ENCODE measurements around the gene ACKR2. TPM values are rescaled to one million over a fixed set of nuclear protein-coding genes. Genes with fewer than 3 reads are reported as not detected.

ACKR2 gene
- total and polyA plus RNA-seq, 2 donors = 5.7 to 6.8 TPM

GRCh38 chr3:42829628-42830436 lies 20.6 kb downstream of the ACKR2 start:
- Histone ChIP-seq H3K36me3 (ENCODE audit: insufficient read depth) (no peaks in the 10 kb centered on the region), H3K4me3 (ENCODE audit: low read depth, low read length) (no peak overlapping the region), H3K27ac (ENCODE audit: low read depth) (no peak overlapping the region), H3K4me1 (ENCODE audit: insufficient read depth) (no peaks in the 10 kb centered on the region)
- WGBS = 77% methylated on average over 5 of the region's 5 CpGs
- no peak for DNase-seq (ENCODE audit: extremely low spot score)

GRCh38 chr3:42830437-42831320 lies 21.4 kb downstream of the ACKR2 start:
- no peaks in the 10 kb centered on the region for H3K4me1 ChIP-seq (ENCODE audit: insufficient read depth)
- WGBS = 40% methylated on average over 7 of the region's 7 CpGs
- no peak overlapping the region for H3K4me3 ChIP-seq (ENCODE audit: low read depth, low read length)
- H3K27ac ChIP-seq (ENCODE audit: low read depth) = no peak overlapping the region
- no peaks in the 10 kb centered on the region for H3K36me3 ChIP-seq (ENCODE audit: insufficient read depth)
- no peak for DNase-seq (ENCODE audit: extremely low spot score)

GRCh38 chr3:42831321-42831713 lies 22.1 kb downstream of the ACKR2 start:
- Histone ChIP-seq H3K4me3 (ENCODE audit: low read depth, low read length) (no peak overlapping the region), H3K36me3 (ENCODE audit: insufficient read depth) (no peaks in the 10 kb centered on the region), H3K4me1 (ENCODE audit: insufficient read depth) (no peaks in the 10 kb centered on the region), H3K27ac (ENCODE audit: low read depth) (no peak overlapping the region)
- WGBS = 17% methylated on average over 3 of the region's 3 CpGs
- DNase-seq (ENCODE audit: extremely low spot score) = no peak

GRCh38 chr3:42836150-42837123 lies 27.2 kb downstream of the ACKR2 start:
- Histone ChIP-seq H3K36me3 (ENCODE audit: insufficient read depth) (no peaks in the 10 kb centered on the region), H3K4me1 (ENCODE audit: insufficient read depth) (no peaks in the 10 kb centered on the region), H3K27ac (ENCODE audit: low read depth) (no peak overlapping the region), H3K4me3 (ENCODE audit: low read depth, low read length) (no peak overlapping the region)
- no peak for DNase-seq (ENCODE audit: extremely low spot score)
- WGBS = 88% methylated on average over 5 of the region's 5 CpGs

- 74% methylated on average over 4 of the region's 4 CpGs for WGBS
- no peak for DNase-seq (ENCODE audit: extremely low spot score)
- Histone ChIP-seq H3K27ac (ENCODE audit: low read depth) (no peak overlapping the region), H3K4me1 (ENCODE audit: insufficient read depth) (no peaks in the 10 kb centered on the region), H3K36me3 (ENCODE audit: insufficient read depth) (no peaks in the 10 kb centered on the region), H3K4me3 (ENCODE audit: low read depth, low read length) (no peak overlapping the region)
Measured at GRCh38 chr3:42838571-42838970, 29.3 kb downstream of the ACKR2 start.

- Histone ChIP-seq H3K27ac (ENCODE audit: low read depth) (no peak overlapping the region), H3K36me3 (ENCODE audit: insufficient read depth) (no peaks in the 10 kb centered on the region), H3K4me3 (ENCODE audit: low read depth, low read length) (no peak overlapping the region), H3K4me1 (ENCODE audit: insufficient read depth) (no peaks in the 10 kb centered on the region)
- 31% methylated on average over 7 of the region's 7 CpGs for WGBS
- DNase-seq (ENCODE audit: extremely low spot score) = peak; percentile 45
Measured at GRCh38 chr3:42839616-42840015, 30.4 kb downstream of the ACKR2 start.

- Histone ChIP-seq H3K4me1 (ENCODE audit: insufficient read depth) (no peaks in the 10 kb centered on the region), H3K36me3 (ENCODE audit: insufficient read depth) (no peaks in the 10 kb centered on the region), H3K27ac (ENCODE audit: low read depth) (no peak overlapping the region), H3K4me3 (ENCODE audit: low read depth, low read length) (no peak overlapping the region)
- 70% methylated on average over 1 of the region's 1 CpG for WGBS
- no peak for DNase-seq (ENCODE audit: extremely low spot score)
Measured at GRCh38 chr3:42841332-42841731, 32.1 kb downstream of the ACKR2 start.

- H3K36me3 ChIP-seq (ENCODE audit: insufficient read depth) = no peaks in the 10 kb centered on the region
- H3K4me3 ChIP-seq (ENCODE audit: low read depth, low read length) = no peak overlapping the region
- no peaks in the 10 kb centered on the region for H3K4me1 ChIP-seq (ENCODE audit: insufficient read depth)
- no peak for DNase-seq (ENCODE audit: extremely low spot score)
- H3K27ac ChIP-seq (ENCODE audit: low read depth) = no peak overlapping the region
- 66% methylated on average over 6 of the region's 6 CpGs for WGBS
Measured at GRCh38 chr3:42843713-42844411, 34.6 kb downstream of the ACKR2 start.

GRCh38 chr3:42844412-42844713 lies 35.1 kb downstream of the ACKR2 start:
- no peak overlapping the region for H3K27ac ChIP-seq (ENCODE audit: low read depth)
- no peak overlapping the region for H3K4me3 ChIP-seq (ENCODE audit: low read depth, low read length)
- WGBS = 83% methylated on average over 1 of the region's 1 CpG
- DNase-seq (ENCODE audit: extremely low spot score) = no peak
- H3K4me1 ChIP-seq (ENCODE audit: insufficient read depth) = no peaks in the 10 kb centered on the region
- H3K36me3 ChIP-seq (ENCODE audit: insufficient read depth) = no peaks in the 10 kb centered on the region

- Histone ChIP-seq H3K27ac (ENCODE audit: low read depth) (no peak overlapping the region), H3K36me3 (ENCODE audit: insufficient read depth) (no peaks in the 10 kb centered on the region), H3K4me3 (ENCODE audit: low read depth, low read length) (no peak overlapping the region), H3K4me1 (ENCODE audit: insufficient read depth) (no peaks in the 10 kb centered on the region)
- 84% methylated on average over 4 of the region's 4 CpGs for WGBS
- DNase-seq (ENCODE audit: extremely low spot score) = no peak
Measured at GRCh38 chr3:42844815-42845214, 35.6 kb downstream of the ACKR2 start.

GRCh38 chr3:42846685-42847522 lies 37.7 kb downstream of the ACKR2 start:
- H3K4me1 ChIP-seq (ENCODE audit: insufficient read depth) = no peaks in the 10 kb centered on the region
- WGBS = 38% methylated on average over 5 of the region's 5 CpGs
- H3K36me3 ChIP-seq (ENCODE audit: insufficient read depth) = no peaks in the 10 kb centered on the region
- DNase-seq (ENCODE audit: extremely low spot score) = no peak
- no peak overlapping the region for H3K4me3 ChIP-seq (ENCODE audit: low read depth, low read length)
- H3K27ac ChIP-seq (ENCODE audit: low read depth) = no peak overlapping the region

- no peaks in the 10 kb centered on the region for H3K4me1 ChIP-seq (ENCODE audit: insufficient read depth)
- WGBS = 61% methylated on average over 4 of the region's 4 CpGs
- DNase-seq (ENCODE audit: extremely low spot score) = no peak
Measured at GRCh38 chr3:42847731-42848130, 38.5 kb downstream of the ACKR2 start.

More at GRCh38 chr3:42847731-42848130, 38.5 kb downstream of the ACKR2 start:
- Histone ChIP-seq H3K36me3 (ENCODE audit: insufficient read depth) (no peaks in the 10 kb centered on the region), H3K4me3 (ENCODE audit: low read depth, low read length) (no peak overlapping the region), H3K27ac (ENCODE audit: low read depth) (no peak overlapping the region)

All from urinary bladder (tissue), 4 donors.